ENCODE data around the gene SCN1A.

Gene SCN1A

GRCh38 chr2:166128156-166128505, 311 bp upstream of the SCN1A start:
- CTCF ChIA-PET = interaction anchor here (0.8 to 4.3 kb wide), 24 partner anchors 10 to 1114 kb away, joined by 3 to 26 read pairs (median 4); partner anchors contain the start of gene TTC21B
- POLR2A ChIA-PET = no interaction called here
- no peak for TF ChIP-seq CTCF (IDR thresholded peaks at IDR 0.05; ENCODE audit: control extremely low read depth, extremely low read depth, low read depth, missing control alignments)
- no peak for DNase-seq (ENCODE audit: extremely low spot score)

GRCh38 chr2:166126007-166126639, 1.7 kb downstream of the SCN1A start:
- POLR2A ChIA-PET = no interaction called here
- CTCF ChIA-PET = interaction anchor here (1.7 to 4.3 kb wide), 3 partner anchors 14 to 173 kb away, joined by 5 to 23 read pairs (median 5); partner anchors contain the start of gene TTC21B
- DNase-seq (ENCODE audit: extremely low spot score) = no peak
- TF ChIP-seq CTCF (IDR thresholded peaks at IDR 0.05; ENCODE audit: control extremely low read depth, extremely low read depth, low read depth, missing control alignments) = no peak

- DNase-seq (ENCODE audit: extremely low spot score) = no peak
- no peak for TF ChIP-seq CTCF (IDR thresholded peaks at IDR 0.05; ENCODE audit: control extremely low read depth, extremely low read depth, low read depth, missing control alignments)
- ChIA-PET POLR2A (no interaction called here), CTCF (interaction anchor here (1.7 to 4.3 kb wide), 3 partner anchors 15 to 172 kb away, joined by 5 to 23 read pairs (median 5); partner anchors contain the start of gene TTC21B)
These were observed 2.3 kb downstream of the SCN1A start for GRCh38 chr2:166125557-166125956.

- CTCF ChIA-PET = interaction anchor here (1.2 to 2.5 kb wide), 2 partner anchors 10 to 13 kb away, joined by 4 to 11 read pairs; partner anchors contain the start of gene SCN1A
- POLR2A ChIA-PET = no interaction called here
- TF ChIP-seq CTCF (IDR thresholded peaks at IDR 0.05; ENCODE audit: control extremely low read depth, extremely low read depth, low read depth, missing control alignments) = no peak
- no peak for DNase-seq (ENCODE audit: extremely low spot score)
These were observed 9.6 kb downstream of the SCN1A start for GRCh38 chr2:166118180-166118579.

GRCh38 chr2:166117491-166117890, 10.3 kb downstream of the SCN1A start:
- CTCF ChIA-PET = interaction anchor here (1.2 to 2.5 kb wide), 3 partner anchors 11 to 21 kb away, joined by 3 to 11 read pairs (median 4); partner anchors contain the start of gene SCN1A
- POLR2A ChIA-PET = no interaction called here
- TF ChIP-seq CTCF (IDR thresholded peaks at IDR 0.05; ENCODE audit: control extremely low read depth, extremely low read depth, low read depth, missing control alignments) = no peak
- DNase-seq (ENCODE audit: extremely low spot score) = no peak

- ChIA-PET CTCF (interaction anchor here (0.9 to 1.6 kb wide), 2 partner anchors 13 to 23 kb away, joined by 3 to 4 read pairs; partner anchors contain the start of gene SCN1A), POLR2A (no interaction called here)
- TF ChIP-seq CTCF (IDR thresholded peaks at IDR 0.05; ENCODE audit: control extremely low read depth, extremely low read depth, low read depth, missing control alignments) = no peak
- DNase-seq (ENCODE audit: extremely low spot score) = no peak
These were observed 12.2 kb downstream of the SCN1A start for GRCh38 chr2:166115589-166115988.
